Right atrium auricular region (tissue), 2 donors: ENCODE data around the gene TMEM222. TPM values are rescaled to one million over a fixed set of nuclear protein-coding genes. Genes with fewer than 3 reads are reported as not detected.

Experiments used
- DNase-seq: peaks from one replicate; pipeline ENCODE4 v3.0.0-alpha.2; 2019; ENCODE audit warnings: low spot score
- H3K27ac ChIP-seq, 2 donors: fragments of 200-600 bp; sonication (generic); 1 replicate in 1 of 2; 2 replicates in 1 of 2; pipeline ENCODE4 v1.5.1; 2016 to 2019
- H3K27me3 ChIP-seq, 2 donors: fragments of 200-600 bp; sonication (generic); one replicate each; pipeline versions ENCODE4 v1.5.1 to v1.6.0; 2017 to 2019
- H3K36me3 ChIP-seq: fragments of 200-600 bp; sonication (generic); one replicate; pipeline ENCODE4 v1.5.1; 2016
- H3K4me1 ChIP-seq, 2 donors: fragments of 200-600 bp; sonication (generic); one replicate each; pipeline versions ENCODE4 v1.5.1 to v1.6.0; 2017 to 2019
- H3K4me3 ChIP-seq, 2 donors: fragments of 200-600 bp; sonication (generic); 1 replicate in 1 of 2; 2 replicates in 1 of 2; pipeline ENCODE4 v1.5.1; 2017 to 2019; ENCODE audit warnings: mild to moderate bottlenecking in 1 of 2, moderate library complexity in 1 of 2
- H3K9me3 ChIP-seq, 2 donors: fragments of 200-600 bp; sonication (generic); one replicate each; pipeline ENCODE4 v1.5.1; 2019
- CTCF ChIP-seq, 2 donors: fragments of 200-600 bp; sonication (generic); IDR thresholded peaks; one replicate each; pipeline ENCODE4 v1.5.1; 2019; ENCODE audit warnings: antibody characterized with exemption in 2 of 2
- total RNA-seq, 2 donors: library from RNA; depleted of rRNA; stranded (reverse); fragments of >200 nt; gene quantifications; one replicate each; pipeline ENCODE4 v1.1.0, GENCODE V29; 2016

The TMEM222 gene
- total RNA-seq, 2 donors from 2014 or later, result 13.6 to 24.3 TPM

- H3K4me1 ChIP-seq, result peaks cover 0 to 25% of the 10 kb centered on the region in 2 donors
These were observed 23.3 kb downstream of the TMEM222 start for GRCh38 chr1:27345272-27345671.

GRCh38 chr1:27346357-27346756 is 24.4 kb downstream of the TMEM222 start:
- Histone ChIP-seq H3K9me3 (no peaks in the 10 kb centered on the region), H3K27me3 (no peaks in the 10 kb centered on the region), H3K36me3 (no peaks in the 10 kb centered on the region), H3K27ac (no peak overlapping the region), H3K4me1 (peaks cover 0 to 36% of the 10 kb centered on the region in 2 donors), H3K4me3 (no peak overlapping the region)
- no peak for DNase-seq
- TF ChIP-seq CTCF (IDR thresholded peaks at IDR 0.05), result no peak

More at GRCh38 chr1:27345272-27345671, 23.3 kb downstream of the TMEM222 start:
- no peak for DNase-seq
- no peak for TF ChIP-seq CTCF (IDR thresholded peaks at IDR 0.05)
- Histone ChIP-seq H3K27me3 (no peaks in the 10 kb centered on the region), H3K36me3 (no peaks in the 10 kb centered on the region), H3K9me3 (no peaks in the 10 kb centered on the region), H3K27ac (no peak overlapping the region), H3K4me3 (no peak overlapping the region)

GRCh38 chr1:27346991-27347624 is 25.1 kb downstream of the TMEM222 start:
- H3K4me3 ChIP-seq, result no peak overlapping the region
- H3K27ac ChIP-seq, result no peak overlapping the region
- H3K27me3 ChIP-seq, result no peaks in the 10 kb centered on the region
- no peak for DNase-seq
- peaks cover 0 to 31% of the 10 kb centered on the region in 2 donors for H3K4me1 ChIP-seq
- H3K9me3 ChIP-seq, result no peaks in the 10 kb centered on the region
- no peaks in the 10 kb centered on the region for H3K36me3 ChIP-seq
- no peak for TF ChIP-seq CTCF (IDR thresholded peaks at IDR 0.05)

- no peak for TF ChIP-seq CTCF (IDR thresholded peaks at IDR 0.05)
- DNase-seq, result no peak
- Histone ChIP-seq H3K27ac (no peak overlapping the region), H3K4me3 (peak overlapping the region; percentile 37 to 52), H3K9me3 (no peaks in the 10 kb centered on the region), H3K36me3 (peaks cover 13% of the 10 kb centered on the region), H3K27me3 (no peaks in the 10 kb centered on the region), H3K4me1 (peaks cover 0 to 30% of the 10 kb centered on the region in 2 donors)
These were observed 27.2 kb downstream of the TMEM222 start for GRCh38 chr1:27348861-27349783.

- DNase-seq, result no peak
- peak in 1 of 2 donors; percentile 28 for TF ChIP-seq CTCF (IDR thresholded peaks at IDR 0.05)
- peak overlapping the region; percentile 37 to 52 for H3K4me3 ChIP-seq
These were observed 28.1 kb downstream of the TMEM222 start for GRCh38 chr1:27349784-27350662.

More at GRCh38 chr1:27349784-27350662, 28.1 kb downstream of the TMEM222 start:
- Histone ChIP-seq H3K27ac (peak overlapping the region in 1 of 2 donors; percentile 51), H3K4me1 (peaks cover 0 to 30% of the 10 kb centered on the region in 2 donors), H3K36me3 (peaks cover 20% of the 10 kb centered on the region), H3K9me3 (no peaks in the 10 kb centered on the region), H3K27me3 (no peaks in the 10 kb centered on the region)
